ENCODE measurements around the gene TJP3.

- TF ChIP-seq EZH2phosphoT487 (IDR thresholded peaks at IDR 0.05; ENCODE audit: low read length) (no peak), CTCF (IDR thresholded peaks at IDR 0.05; ENCODE audit: low read length) (no peak)
Observed at GRCh38 chr19:3694361-3695123, 13.6 kb upstream of the TJP3 start.
